WTC11 (cell line): ENCODE data around the gene SLC15A1. TPM values are rescaled to one million over a fixed set of nuclear protein-coding genes. Genes with fewer than 3 reads are reported as not detected.

Experiments
- ATAC-seq: fragments of 200-7000 bp; cut with Tn5 transposase; 2 replicates; pipeline ENCODE4 v1.10.0; 2021; ENCODE audit warnings: mild to moderate bottlenecking, moderate library complexity
- CTCF ChIA-PET: fragments of 300-600 bp; sonication (Branson Sonifier 250); formaldehyde crosslinking; loops from one replicate; lab custom pipeline; 2021; ENCODE audit warnings: antibody characterized with exemption; lab: Charles Lee
- POLR2A ChIA-PET: fragments of 350-600 bp; sonication (Branson Sonifier 250); formaldehyde crosslinking; loops from one replicate; lab custom pipeline; 2021; ENCODE audit warnings: antibody characterized with exemption; lab: Charles Lee
- DNase-seq: peaks from one replicate; pipeline ENCODE4 v3.0.0; 2021; ENCODE audit warnings: low spot score
- H3K27ac Mint-ChIP-seq: 2 replicates; pipeline ENCODE4 v1.8.0; 2021; ENCODE audit warnings: mixed read lengths
- H3K27me3 Mint-ChIP-seq: 2 replicates; pipeline ENCODE4 v1.8.0; 2021; ENCODE audit warnings: low read depth, mild to moderate bottlenecking, moderate library complexity, mixed read lengths
- H3K36me3 Mint-ChIP-seq: 2 replicates; pipeline ENCODE4 v1.8.0; 2021; ENCODE audit warnings: mixed read lengths
- H3K4me1 Mint-ChIP-seq: 2 replicates; pipeline ENCODE4 v1.8.0; 2022; ENCODE audit warnings: mixed read lengths
- H3K4me3 Mint-ChIP-seq: 2 replicates; pipeline ENCODE4 v1.8.0; 2021; ENCODE audit warnings: mild to moderate bottlenecking, moderate library complexity, mixed read lengths
- H3K9me3 Mint-ChIP-seq: 2 replicates; pipeline ENCODE4 v1.8.0; 2021; ENCODE audit warnings: mixed read lengths
- ATF1 ChIP-seq: sonication (generic); formaldehyde crosslinking; IDR thresholded peaks from 2 replicates; pipeline ENCODE4 v1.8.1; 2023; ENCODE audit warnings: mild to moderate bottlenecking, moderate library complexity, missing genetic modification reagents
- HMGA2 ChIP-seq: fragments of 250-450 bp; sonication (Bioruptor Pico); IDR thresholded peaks from 2 replicates; pipeline ENCODE4 v1.4.0; 2021; ENCODE audit warnings: mild to moderate bottlenecking, moderate library complexity
- NFYB ChIP-seq: sonication (generic); formaldehyde crosslinking; conservative IDR thresholded peaks from 2 replicates; pipeline ENCODE4 v1.8.0; 2022; ENCODE audit warnings: low read depth, missing genetic modification reagents
- ZNF138 ChIP-seq: sonication (generic); formaldehyde crosslinking; conservative IDR thresholded peaks from 2 replicates; pipeline ENCODE4 v1.8.1; 2022; ENCODE audit warnings: mild to moderate bottlenecking, moderate library complexity, missing genetic modification reagents
- total RNA-seq: library from RNA; stranded (reverse); gene quantifications from 3 replicates; pipeline ENCODE4 v1.2.3, GENCODE V29; 2021
- TF ChIP-seq, protein P1 (sequence below): fragments of 200-600 bp; IDR thresholded peaks from 2 replicates; pipeline ENCODE4 v1.8.0; 2022; ENCODE audit warnings: antibody characterized with exemption
- TF ChIP-seq, protein P2 (sequence below): sonication (generic); formaldehyde crosslinking; IDR thresholded peaks from 2 replicates; pipeline ENCODE4 v1.8.1; 2022; ENCODE audit warnings: low read depth, missing genetic modification reagents, borderline replicate concordance
- TF ChIP-seq, protein P3 (sequence below): sonication (generic); formaldehyde crosslinking; IDR thresholded peaks from 2 replicates; pipeline ENCODE4 v1.8.0; 2023; ENCODE audit warnings: missing genetic modification reagents
- TF ChIP-seq, protein P4 (sequence below): sonication (generic); formaldehyde crosslinking; IDR thresholded peaks from 2 replicates; pipeline ENCODE4 v1.8.1; 2023; ENCODE audit warnings: mild to moderate bottlenecking, missing genetic modification reagents
- TF ChIP-seq, protein P5 (sequence below): sonication (generic); formaldehyde crosslinking; IDR thresholded peaks from 2 replicates; pipeline ENCODE4 v1.8.1; 2022; ENCODE audit warnings: mild to moderate bottlenecking, moderate library complexity, missing genetic modification reagents
- TF ChIP-seq, protein P6 (sequence below): sonication (generic); formaldehyde crosslinking; IDR thresholded peaks from 2 replicates; pipeline ENCODE4 v1.8.1; 2022; ENCODE audit warnings: missing genetic modification reagents, borderline replicate concordance
- TF ChIP-seq, protein P7 (sequence below): fragments of 250-450 bp; sonication (Bioruptor Pico); IDR thresholded peaks from 2 replicates; pipeline ENCODE4 v1.8.0; 2021; ENCODE audit warnings: mild to moderate bottlenecking

The SLC15A1 gene
- total RNA-seq, 1 experiment from 2014 or later = 2.3 TPM

DNA sequence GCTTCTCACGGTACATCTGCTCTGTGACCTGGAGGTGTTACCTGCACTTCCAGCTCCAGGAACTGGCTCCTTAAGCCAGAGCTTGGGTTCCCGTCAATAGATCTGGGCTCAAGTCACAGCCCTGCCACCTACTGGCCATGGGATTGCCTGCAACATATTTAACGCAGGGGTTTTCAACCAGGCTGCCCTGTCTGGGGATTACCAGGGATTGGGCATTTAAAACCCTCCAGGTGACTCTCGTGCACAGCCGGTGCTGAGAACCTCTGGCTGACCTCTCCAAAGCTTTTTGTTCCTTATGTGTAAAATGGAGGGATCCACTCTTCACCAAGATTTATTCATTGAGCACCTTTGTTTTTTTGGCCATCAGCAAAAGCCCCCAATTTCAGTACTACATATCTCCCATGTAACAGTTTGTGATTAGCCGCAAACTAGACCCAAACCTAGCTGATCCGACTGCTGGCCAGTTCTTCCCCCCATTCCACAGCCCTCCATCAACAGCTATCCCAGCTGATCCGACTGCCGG, 98.9 kb downstream of the SLC15A1 start (continued):
- TF ChIP-seq, protein P1, sequence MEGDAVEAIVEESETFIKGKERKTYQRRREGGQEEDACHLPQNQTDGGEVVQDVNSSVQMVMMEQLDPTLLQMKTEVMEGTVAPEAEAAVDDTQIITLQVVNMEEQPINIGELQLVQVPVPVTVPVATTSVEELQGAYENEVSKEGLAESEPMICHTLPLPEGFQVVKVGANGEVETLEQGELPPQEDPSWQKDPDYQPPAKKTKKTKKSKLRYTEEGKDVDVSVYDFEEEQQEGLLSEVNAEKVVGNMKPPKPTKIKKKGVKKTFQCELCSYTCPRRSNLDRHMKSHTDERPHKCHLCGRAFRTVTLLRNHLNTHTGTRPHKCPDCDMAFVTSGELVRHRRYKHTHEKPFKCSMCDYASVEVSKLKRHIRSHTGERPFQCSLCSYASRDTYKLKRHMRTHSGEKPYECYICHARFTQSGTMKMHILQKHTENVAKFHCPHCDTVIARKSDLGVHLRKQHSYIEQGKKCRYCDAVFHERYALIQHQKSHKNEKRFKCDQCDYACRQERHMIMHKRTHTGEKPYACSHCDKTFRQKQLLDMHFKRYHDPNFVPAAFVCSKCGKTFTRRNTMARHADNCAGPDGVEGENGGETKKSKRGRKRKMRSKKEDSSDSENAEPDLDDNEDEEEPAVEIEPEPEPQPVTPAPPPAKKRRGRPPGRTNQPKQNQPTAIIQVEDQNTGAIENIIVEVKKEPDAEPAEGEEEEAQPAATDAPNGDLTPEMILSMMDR = peak; percentile 66
- TF ChIP-seq, protein P2, sequence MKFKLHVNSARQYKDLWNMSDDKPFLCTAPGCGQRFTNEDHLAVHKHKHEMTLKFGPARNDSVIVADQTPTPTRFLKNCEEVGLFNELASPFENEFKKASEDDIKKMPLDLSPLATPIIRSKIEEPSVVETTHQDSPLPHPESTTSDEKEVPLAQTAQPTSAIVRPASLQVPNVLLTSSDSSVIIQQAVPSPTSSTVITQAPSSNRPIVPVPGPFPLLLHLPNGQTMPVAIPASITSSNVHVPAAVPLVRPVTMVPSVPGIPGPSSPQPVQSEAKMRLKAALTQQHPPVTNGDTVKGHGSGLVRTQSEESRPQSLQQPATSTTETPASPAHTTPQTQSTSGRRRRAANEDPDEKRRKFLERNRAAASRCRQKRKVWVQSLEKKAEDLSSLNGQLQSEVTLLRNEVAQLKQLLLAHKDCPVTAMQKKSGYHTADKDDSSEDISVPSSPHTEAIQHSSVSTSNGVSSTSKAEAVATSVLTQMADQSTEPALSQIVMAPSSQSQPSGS (CRISPR knock-in tag) = no peak
- no peak for TF ChIP-seq NFYB (CRISPR knock-in tag)

DNA sequence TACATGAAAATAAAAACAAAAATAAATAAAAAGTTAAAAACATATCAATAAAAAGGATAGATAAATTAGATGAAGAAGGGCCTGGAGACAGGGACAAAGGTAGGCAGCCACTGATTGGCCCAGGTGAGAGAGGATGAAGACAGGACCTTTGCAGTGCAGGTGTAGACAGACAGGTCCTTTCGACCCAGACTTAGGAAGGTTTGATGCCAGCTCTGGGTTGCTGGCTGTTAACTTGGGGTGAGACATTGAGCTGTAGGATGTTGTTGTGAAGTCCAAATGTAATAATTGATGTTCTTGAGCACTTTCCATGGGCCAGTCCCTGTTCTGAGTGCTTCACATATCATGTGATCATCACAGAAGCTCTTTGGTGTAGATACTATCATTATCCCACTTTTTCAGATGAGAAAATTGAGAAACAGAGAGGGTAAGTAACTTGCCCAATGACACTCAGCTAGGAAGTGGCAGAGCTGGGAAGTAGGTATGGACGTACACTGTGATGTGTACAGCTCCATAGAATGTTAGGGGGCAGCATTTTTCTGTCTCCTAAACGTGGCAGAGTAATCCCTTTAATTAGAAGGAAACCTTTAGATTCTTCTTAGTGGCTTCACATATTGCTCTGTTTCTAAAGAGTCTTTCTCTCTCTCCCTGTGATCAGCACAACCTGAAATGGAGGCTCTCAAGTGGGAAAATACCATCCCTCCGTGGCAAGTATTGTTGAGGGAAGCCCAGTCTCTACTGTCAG, 99.6 kb downstream of the SLC15A1 start:
- H3K9me3 Mint-ChIP-seq = peaks cover 2% of the 10 kb centered on the region
- peak overlapping the region; percentile 58; the same call in 1 of the 2 replicates for H3K27ac Mint-ChIP-seq
- ChIA-PET POLR2A (interaction anchor here (0.6 to 1.2 kb wide), 2 partner anchors 19 to 76 kb away, joined by 4 to 8 read pairs; partner anchors contain the start of gene STK24), CTCF (interaction anchor here (0.6 to 3.4 kb wide), 69 partner anchors 9 to 1420 kb away, joined by 3 to 72 read pairs (median 5); no protein-coding TSS in a partner anchor)
- DNase-seq = no peak
- H3K4me1 Mint-ChIP-seq = peaks cover 8% of the 10 kb centered on the region; the same call in 1 of the 2 replicates
- TF ChIP-seq HMGA2 (peak; percentile 52; the same call in 1 of the 2 replicates), ATF1 (CRISPR knock-in tag) (no peak)
- H3K4me3 Mint-ChIP-seq = no peak overlapping the region
- peak; percentile 12 for ATAC-seq
- no peaks in the 10 kb centered on the region; the same call in 1 of the 2 replicates for H3K27me3 Mint-ChIP-seq
- H3K36me3 Mint-ChIP-seq = peaks cover 2% of the 10 kb centered on the region

DNA sequence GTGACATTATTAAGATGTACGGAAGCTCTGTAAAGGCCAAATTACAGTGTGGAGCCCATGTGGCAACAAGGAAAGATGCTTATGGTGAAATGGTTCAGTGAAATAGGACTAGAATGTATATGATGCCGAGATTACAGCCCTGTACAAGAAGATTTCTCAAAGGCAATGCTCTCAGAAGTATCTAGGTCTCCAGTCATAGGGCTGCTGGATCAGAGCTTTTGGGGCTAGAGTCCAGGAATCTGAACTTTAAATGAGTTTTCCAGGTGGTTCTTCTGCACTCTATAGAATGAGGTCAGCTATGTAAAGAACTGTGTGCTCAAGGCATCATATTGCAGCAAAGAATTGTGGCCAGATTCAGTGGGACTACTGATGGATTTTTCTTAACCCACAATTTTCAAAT, 100.2 kb downstream of the SLC15A1 start:
- POLR2A ChIA-PET = no interaction called here
- H3K27ac Mint-ChIP-seq = no peak overlapping the region

More for the DNA sequence above, 100.2 kb downstream of the SLC15A1 start:
- Mint-ChIP-seq H3K9me3 (no peaks in the 10 kb centered on the region), H3K27me3 (no peaks in the 10 kb centered on the region; the same call in 1 of the 2 replicates), H3K4me1 (peaks cover 4% of the 10 kb centered on the region; the same call in 1 of the 2 replicates)
- no peak for DNase-seq
- ATAC-seq = no peak
- CTCF ChIA-PET = interaction anchor here (0.6 to 3.4 kb wide), 21 partner anchors 14 to 1421 kb away, joined by 3 to 72 read pairs (median 7); no protein-coding TSS in a partner anchor
- TF ChIP-seq, protein P3, sequence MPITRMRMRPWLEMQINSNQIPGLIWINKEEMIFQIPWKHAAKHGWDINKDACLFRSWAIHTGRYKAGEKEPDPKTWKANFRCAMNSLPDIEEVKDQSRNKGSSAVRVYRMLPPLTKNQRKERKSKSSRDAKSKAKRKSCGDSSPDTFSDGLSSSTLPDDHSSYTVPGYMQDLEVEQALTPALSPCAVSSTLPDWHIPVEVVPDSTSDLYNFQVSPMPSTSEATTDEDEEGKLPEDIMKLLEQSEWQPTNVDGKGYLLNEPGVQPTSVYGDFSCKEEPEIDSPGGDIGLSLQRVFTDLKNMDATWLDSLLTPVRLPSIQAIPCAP = no peak
- TF ChIP-seq, protein P4, sequence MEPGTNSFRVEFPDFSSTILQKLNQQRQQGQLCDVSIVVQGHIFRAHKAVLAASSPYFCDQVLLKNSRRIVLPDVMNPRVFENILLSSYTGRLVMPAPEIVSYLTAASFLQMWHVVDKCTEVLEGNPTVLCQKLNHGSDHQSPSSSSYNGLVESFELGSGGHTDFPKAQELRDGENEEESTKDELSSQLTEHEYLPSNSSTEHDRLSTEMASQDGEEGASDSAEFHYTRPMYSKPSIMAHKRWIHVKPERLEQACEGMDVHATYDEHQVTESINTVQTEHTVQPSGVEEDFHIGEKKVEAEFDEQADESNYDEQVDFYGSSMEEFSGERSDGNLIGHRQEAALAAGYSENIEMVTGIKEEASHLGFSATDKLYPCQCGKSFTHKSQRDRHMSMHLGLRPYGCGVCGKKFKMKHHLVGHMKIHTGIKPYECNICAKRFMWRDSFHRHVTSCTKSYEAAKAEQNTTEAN (CRISPR knock-in tag) = no peak
- TF ChIP-seq, protein P5, sequence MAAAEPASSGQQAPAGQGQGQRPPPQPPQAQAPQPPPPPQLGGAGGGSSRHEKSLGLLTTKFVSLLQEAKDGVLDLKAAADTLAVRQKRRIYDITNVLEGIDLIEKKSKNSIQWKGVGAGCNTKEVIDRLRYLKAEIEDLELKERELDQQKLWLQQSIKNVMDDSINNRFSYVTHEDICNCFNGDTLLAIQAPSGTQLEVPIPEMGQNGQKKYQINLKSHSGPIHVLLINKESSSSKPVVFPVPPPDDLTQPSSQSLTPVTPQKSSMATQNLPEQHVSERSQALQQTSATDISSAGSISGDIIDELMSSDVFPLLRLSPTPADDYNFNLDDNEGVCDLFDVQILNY (CRISPR knock-in tag) = no peak
- TF ChIP-seq, protein P6, sequence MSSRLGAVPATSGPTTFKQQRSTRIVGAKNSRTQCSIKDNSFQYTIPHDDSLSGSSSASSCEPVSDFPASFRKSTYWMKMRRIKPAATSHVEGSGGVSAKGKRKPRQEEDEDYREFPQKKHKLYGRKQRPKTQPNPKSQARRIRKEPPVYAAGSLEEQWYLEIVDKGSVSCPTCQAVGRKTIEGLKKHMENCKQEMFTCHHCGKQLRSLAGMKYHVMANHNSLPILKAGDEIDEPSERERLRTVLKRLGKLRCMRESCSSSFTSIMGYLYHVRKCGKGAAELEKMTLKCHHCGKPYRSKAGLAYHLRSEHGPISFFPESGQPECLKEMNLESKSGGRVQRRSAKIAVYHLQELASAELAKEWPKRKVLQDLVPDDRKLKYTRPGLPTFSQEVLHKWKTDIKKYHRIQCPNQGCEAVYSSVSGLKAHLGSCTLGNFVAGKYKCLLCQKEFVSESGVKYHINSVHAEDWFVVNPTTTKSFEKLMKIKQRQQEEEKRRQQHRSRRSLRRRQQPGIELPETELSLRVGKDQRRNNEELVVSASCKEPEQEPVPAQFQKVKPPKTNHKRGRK (CRISPR knock-in tag) = no peak
- TF ChIP-seq ZNF138 (CRISPR knock-in tag) = no peak
- TF ChIP-seq, protein P7, sequence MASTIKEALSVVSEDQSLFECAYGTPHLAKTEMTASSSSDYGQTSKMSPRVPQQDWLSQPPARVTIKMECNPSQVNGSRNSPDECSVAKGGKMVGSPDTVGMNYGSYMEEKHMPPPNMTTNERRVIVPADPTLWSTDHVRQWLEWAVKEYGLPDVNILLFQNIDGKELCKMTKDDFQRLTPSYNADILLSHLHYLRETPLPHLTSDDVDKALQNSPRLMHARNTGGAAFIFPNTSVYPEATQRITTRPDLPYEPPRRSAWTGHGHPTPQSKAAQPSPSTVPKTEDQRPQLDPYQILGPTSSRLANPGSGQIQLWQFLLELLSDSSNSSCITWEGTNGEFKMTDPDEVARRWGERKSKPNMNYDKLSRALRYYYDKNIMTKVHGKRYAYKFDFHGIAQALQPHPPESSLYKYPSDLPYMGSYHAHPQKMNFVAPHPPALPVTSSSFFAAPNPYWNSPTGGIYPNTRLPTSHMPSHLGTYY (CRISPR knock-in tag) = no peak
- TF ChIP-seq, all 79 proteins: peak for 0
- Mint-ChIP-seq H3K4me3 (no peak overlapping the region), H3K36me3 (no peaks in the 10 kb centered on the region)
